Adrenal gland (tissue), 5 donors: ENCODE results near the gene TRIM58.

Source experiments
- CTCF ChIP-seq, 6 experiments: fragments of 450-650 bp in 4 of 6; fragments of 200-600 bp in 2 of 6; sonication (generic) in 1 of 6; IDR thresholded peaks; 1 replicate in 5 of 6; 2 replicates in 1 of 6; pipeline versions ENCODE4 v1.5.1 to v1.8.0; 2016 to 2021; ENCODE audit warnings: antibody characterized with exemption in 6 of 6, mild to moderate bottlenecking in 2 of 6, moderate library complexity in 1 of 6
- POLR2A ChIP-seq, 2 donors: fragments of 450-650 bp; IDR thresholded peaks; one replicate each; pipeline ENCODE4 v1.6.1; 2017; ENCODE audit warnings: antibody characterized with exemption in 2 of 2, mild to moderate bottlenecking in 2 of 2, moderate library complexity in 1 of 2
- donor health status: DM: no; HTN: no; CAD: no.

- no peak for TF ChIP-seq POLR2A (IDR thresholded peaks at IDR 0.05)
- TF ChIP-seq CTCF (IDR thresholded peaks at IDR 0.05), result no peak
Observed at GRCh38 chr1:247843411-247843810, 13.6 kb upstream of the TRIM58 start.
